IPS DF 19.7 (cell line): ENCODE results near the gene GRPR.
"Not testable (repeated sequence)": the region's sequence is repeated elsewhere in the genome, so short reads cannot be mapped to it uniquely, and the experiment has no call there.

ENCODE experiments used
- DNase-seq: peaks from one replicate; pipeline ENCODE4 v3.0.0-alpha.2; 2013; ENCODE audit warnings: low read depth, low spot score

The GRPR gene

DNA sequence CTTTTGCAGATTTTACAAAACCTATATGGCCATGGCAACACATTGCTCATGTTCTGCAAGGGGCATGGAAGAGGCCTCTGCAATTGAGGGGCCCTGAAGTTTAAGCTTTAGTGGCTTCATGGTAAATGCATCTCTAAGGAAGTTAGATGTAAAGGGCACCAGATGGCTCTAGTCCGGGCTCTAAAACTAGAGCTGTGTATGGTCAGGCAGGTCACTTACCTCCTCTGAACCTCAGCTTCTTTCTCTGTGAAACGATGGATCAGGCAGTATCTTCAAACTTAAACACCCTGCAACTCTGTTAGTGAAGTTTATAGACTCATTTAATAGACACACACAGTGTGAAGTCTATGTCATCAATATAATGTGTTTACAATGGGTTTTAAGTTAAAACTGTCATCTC is 53.9 kb downstream of the GRPR start:
- no peak for DNase-seq

DNA sequence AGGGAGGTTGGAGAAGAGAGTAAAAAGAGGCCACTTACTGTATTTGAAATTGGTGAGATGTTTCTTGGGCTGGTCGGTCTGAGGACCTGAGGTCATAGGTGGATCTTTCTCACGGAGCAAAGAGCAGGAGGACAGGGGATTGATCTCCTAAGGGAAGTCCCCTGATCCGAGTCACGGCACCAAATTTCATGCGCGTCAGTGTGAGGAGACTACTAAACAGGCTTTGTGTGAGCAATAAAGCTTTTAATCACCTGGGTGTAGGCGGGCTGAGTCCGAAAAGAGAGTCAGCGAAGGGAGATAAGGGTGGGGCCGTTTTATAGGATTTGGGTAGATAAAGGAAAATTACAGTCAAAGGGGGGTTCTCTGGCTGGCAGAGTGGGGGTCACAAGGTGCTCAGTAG is 60.5 kb downstream of the GRPR start:
- not testable (repeated sequence) for DNase-seq

DNA sequence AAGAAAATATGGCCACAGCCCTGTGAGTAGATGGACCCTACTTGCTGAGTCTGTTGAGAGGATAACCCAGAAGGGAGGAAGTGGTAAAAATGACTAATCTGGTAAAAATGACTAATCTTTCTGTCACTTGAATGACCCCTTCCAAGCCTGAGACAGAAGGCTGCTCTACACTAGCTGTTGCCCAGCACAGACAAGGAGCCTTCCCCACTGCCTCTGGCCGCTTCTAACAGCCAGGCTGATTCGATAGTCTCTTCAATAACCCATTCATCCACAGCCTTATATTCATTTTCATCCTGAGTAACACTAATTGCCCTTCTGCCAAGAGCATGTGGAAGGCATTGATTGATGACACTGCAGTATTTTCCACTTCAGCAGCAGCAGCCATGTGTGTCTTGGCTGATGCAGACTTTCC is 62.4 kb downstream of the GRPR start:
- no peak for DNase-seq

DNA sequence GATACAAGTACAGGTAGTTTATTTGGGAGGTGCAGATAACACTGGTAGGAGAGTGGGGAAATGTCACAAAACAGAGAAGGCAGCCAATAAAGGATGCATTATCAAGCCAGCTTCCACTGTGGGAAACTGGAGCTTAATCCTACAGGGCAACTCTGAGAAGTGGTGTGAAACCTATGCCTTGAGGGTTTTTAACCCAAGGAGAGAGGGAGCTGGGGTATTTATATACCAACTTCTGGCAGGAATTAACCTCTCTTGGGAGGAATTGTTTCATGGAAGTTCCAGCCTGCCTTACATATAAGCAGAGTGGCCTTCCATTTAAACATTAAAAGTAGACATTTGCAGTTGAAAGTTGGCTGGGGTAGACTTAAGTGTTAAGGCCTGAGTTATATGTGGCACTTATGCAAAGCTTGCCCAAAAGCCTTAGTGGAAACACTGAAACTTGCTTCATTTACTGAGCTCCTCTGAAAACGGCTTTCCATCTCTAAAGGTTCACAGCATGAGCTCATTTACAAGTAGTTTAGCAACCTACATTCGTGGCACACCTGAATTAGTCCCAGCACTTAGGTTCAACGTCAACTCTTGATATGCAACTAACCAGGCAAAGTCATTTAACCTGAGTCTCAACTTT is 63.1 kb downstream of the GRPR start:
- DNase-seq: peak; percentile 78

DNA sequence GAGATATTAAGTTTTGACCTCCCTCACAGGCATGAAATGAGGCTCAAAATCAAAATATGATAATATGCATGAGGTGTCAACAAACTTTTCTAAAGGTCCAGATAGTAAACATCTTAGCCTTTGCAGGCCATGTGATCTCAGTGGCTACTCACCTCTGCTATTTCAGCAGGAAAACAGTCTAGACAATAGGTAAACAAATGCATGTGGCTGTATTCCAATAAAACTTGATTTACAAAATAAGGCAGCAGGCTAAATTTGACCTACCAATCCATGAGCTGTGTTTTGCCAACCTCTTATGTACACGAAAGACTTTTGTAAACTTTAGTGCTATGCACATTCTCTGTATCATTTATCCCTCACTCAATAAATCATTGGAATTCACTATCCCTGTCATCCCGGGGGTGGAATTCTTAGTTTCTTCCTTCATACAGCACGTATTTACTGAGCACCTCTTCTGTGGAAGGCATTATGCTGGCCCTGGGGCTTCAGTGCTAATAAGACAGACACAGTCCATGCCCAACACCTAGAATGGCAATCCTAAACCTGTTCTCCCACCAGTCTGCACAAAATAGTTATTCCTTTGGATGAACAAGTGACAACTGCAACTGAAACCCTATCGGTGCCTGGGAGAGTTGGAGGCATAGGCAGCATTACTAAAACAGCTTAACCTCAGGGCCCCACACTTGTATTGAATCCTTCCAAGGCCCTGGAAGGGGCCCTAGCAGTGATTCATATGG is 63.8 kb downstream of the GRPR start:
- no peak for DNase-seq

DNA sequence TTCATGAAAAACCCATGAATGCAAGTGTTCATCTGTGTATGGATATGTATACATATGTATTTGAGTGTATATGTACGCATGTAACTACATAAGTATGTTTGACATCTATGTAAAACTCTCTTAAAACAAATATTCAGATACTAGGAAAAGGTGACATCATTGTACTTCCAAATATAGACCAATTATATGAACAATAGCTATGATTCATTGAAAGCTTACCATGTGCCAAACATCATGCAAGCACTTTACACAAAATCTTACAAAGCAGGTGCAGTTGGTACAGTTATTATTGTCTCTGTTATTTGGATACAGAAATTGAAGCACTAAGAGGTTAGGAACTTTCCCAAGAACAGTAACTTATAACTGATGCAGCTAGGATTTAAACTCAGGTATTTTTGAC is 65.3 kb downstream of the GRPR start:
- DNase-seq: no peak

DNA sequence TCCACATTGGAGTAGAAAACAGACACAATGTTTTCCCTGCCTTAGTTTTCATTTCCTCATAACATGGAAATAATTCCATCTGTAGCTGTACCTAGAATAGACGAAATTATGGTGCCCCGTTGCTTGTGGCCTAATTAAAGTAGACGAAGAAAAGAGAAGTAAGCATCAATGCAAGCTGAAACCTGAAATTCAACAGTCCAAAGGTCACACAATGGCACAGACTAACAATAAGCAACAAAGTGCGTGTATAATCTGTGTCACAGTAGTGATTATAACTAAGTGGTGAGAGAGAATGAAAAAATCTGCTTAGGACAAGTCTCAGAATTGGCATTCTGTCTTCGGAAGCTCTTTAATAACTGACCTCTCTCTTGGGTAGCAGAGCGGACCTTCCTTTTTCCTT is 68.2 kb downstream of the GRPR start:
- no peak for DNase-seq

DNA sequence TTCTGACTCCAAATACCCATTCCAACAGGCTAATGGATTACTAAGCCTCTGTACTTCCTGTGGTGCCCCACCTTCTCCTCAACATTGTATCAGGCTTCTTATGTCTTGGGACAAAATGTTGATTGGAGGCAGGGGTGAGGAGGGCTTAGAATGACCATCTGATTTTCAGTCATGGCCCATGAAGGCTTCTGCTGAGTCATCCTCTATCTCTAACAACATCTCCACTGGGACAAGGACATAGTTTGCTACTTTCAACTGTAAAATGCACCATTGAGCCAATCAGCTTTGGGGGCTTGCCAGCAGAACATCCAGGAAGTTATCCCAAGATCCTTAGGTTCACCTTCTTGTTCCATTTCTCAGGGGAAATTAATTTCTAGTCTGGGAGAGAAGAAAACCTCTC is 73.5 kb downstream of the GRPR start:
- DNase-seq: no peak

DNA sequence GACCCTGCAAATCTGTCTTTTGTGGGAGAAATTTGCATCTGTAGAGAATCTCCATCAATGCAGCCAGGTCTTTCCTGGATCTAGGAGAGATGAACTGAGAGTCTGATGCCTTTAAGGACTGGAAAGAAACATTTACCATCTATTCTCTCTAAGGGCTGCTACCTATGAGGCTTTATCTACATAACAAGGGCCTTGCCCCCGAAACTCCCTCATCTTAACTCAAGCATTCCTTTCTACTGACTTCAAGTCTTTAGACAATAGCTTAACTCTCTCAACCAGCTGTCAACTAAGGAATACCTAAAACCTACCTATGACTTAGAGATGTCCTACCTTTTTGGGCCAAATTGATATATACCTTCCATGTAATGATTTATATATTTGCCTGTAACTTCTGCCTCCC is 76.0 kb downstream of the GRPR start:
- peak; percentile 79 for DNase-seq

DNA sequence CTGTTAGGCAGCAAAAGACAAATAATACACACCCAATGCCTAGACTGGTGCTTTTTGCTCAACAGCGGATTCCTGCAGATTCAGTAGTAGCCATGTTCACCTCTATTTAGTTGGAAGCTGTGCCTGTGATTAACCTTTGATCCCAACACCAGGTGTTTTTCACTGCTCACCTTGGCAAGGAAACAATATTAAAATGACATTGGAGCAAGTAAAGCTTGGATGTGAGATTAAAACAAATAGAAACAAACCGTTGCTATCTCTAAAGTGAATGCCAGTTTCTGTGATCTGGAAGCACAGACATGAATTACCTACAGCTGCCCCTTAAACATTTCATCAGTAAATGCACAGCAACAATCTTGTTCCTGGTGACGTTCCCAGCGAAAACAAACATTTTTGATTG is 79.6 kb downstream of the GRPR start:
- DNase-seq: no peak
